HG02938 (cell line): ENCODE results near the gene PACSIN2.
"Not testable (repeated sequence)": the region's sequence is repeated elsewhere in the genome, so short reads cannot be mapped to it uniquely, and the experiment has no call there.

Experiments used
- ATAC-seq: cut with Tn5 transposase; IDR thresholded peaks from one replicate; pipeline ENCODE4 v1.9.1; 2021; ENCODE audit warnings: mild to moderate bottlenecking, moderate library complexity; ENCODE audit not compliant: unreplicated experiment

PACSIN2 gene

GRCh38 chr22:42992886-42993479 lies 22.0 kb downstream of the PACSIN2 start:
- ATAC-seq: no peak

DNA sequence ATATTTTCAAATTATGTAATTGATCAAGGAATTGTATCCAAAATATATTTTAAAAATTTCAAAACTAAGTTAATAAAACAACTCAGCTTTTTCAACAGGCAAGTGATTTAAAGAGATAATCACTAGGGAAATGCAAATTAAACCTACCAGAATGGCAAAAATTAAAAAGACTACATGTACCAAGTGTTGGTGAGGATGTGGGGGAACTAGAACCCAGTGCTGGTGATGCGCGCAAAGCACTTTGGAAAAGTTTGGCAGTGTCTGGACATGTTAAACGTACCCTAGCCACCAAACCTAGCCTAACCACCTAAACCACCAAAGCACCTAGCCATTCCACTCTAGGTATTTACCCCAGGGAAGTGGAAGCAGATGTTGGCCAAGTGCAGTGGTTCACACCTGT lies 22.9 kb downstream of the PACSIN2 start:
- no peak for ATAC-seq

DNA sequence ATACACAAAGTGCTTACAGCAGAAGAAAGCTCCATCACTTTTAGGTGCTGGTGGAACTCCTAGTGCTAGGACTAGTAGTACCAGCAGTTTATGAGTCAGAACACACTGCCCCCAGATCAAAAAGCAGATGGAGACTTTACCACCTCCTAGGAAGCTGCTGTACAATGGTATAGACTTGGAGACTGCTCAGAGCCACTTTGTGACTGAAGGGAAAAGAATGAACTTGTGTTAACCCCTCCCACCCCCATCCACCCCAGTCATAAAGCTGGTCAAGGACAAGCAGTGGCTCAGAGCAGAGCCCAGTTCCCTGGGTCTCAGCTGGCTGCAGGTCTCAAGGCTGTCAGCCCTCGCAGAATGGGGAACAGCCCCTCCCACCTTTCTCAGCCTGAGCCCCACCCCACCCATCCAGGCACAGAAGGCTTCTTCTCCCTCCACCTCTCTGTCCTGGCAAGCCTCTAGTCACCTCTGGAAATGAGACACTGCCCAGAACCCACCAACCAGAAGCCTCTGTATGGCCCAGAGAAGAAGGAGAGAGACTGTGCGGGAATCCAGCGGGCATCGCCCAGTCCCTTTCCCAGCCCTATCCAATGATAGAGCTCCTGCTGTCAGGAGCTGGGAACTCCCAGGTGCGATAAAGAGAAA lies 23.8 kb downstream of the PACSIN2 start:
- ATAC-seq: no peak

DNA sequence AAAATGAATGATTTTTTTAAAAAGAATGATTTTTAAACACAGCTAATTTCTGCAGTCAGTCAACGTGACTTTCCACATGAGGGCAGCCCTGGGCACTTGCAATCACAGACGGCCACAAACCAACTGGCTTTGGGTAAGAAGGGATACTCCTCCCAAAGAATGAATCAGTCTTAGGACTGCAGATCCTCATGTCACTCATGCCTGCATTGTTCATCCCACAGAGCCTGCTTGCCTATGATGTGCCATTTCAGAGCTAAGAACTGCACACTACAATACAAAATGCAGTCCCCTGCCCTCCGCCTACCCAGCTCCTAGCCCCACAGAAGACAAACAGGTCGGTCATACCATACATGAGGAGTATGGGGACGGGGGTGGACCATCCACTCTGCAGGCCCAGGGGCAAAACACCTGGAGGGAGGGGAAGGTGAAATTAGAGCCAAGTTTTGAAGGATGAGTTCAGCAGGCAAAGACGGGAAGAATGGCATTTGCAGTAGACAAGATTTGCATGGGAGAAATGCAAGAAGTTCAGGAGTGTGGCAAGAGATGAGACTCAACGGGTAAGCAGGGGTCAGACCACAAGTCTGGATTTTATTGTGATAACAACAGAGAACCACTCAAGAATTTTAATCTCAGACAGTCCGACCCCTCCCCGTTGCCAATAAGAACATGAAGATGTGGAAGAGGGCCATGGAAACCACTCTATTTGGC lies 24.7 kb downstream of the PACSIN2 start:
- ATAC-seq: no peak

- ATAC-seq: no peak
These were observed 28.8 kb downstream of the PACSIN2 start for GRCh38 chr22:42986115-42986514.

DNA sequence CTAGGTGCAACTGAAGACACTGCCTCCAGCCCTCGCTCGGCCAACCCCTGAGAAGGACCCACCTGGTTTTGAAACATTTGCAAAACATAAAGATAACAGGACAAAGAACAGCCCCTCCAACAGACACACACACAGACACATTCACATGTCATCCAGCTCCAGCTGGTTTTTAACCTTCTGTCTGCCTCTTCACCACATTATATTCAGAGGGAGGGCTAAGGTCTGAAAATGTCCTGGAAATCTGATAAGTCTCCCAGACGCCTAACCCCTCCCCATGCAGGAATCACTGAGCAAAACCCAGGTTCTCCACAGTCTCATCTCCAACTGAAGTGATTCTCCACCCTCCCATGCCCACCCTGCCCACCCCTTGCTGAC lies 29.4 kb downstream of the PACSIN2 start:
- ATAC-seq: no peak

DNA sequence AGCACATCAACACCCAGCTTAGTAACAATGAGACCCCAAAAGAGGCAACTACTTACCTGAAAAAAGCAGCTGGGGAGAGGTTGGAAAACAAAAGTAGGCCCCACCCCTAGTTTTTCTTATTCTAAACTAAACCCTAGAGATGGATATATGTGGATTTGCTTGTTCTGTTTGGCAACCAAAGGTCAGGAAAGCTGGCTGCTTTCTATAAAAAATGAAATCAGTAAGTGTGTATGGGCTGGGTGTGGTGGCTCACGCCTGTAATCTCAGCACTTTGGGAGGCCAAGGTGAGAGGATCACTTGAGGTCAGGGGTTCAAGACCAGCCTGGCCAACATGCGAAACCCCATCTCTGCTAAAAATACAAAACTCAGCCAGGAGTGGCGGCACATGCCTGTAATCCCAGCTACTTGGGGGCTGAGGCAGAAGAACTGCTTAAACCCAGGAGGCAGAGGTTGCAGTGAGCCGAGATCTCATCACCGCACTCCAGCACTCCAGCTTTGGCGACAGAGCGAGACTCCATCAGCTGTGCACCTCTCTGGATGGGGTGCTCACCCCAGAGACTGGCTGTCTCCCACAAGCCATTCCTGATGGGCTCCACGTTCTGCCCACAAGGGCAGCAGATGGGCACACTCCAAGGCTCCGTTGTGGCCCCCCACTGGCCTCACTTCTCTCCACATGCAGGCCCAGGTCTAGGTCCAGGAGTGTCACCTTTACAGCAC lies 30.0 kb downstream of the PACSIN2 start:
- ATAC-seq: no peak

- no peak for ATAC-seq
These were observed 30.6 kb downstream of the PACSIN2 start for GRCh38 chr22:42984397-42984796.

DNA sequence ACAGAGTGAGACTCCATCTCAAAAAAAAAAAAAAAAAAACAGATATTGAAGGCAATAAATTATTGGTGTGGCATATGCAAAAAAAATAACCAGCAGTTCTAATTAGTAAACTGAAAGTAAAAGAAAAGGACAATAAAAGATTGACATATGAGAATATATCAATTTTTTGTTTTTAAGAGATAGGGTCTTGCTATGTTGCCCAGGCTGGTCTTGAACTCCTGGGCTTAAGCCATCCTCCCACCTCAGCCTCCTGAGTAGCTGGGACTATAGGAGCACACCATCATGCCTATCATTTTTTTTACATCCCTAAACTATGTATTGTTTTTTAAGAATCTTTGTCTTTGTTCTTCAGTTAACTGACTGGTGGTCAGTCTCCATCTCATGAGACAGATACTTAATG lies 31.5 kb downstream of the PACSIN2 start:
- no peak for ATAC-seq

- no peak for ATAC-seq
These were observed 35.3 kb downstream of the PACSIN2 start for GRCh38 chr22:42979606-42980005.

DNA sequence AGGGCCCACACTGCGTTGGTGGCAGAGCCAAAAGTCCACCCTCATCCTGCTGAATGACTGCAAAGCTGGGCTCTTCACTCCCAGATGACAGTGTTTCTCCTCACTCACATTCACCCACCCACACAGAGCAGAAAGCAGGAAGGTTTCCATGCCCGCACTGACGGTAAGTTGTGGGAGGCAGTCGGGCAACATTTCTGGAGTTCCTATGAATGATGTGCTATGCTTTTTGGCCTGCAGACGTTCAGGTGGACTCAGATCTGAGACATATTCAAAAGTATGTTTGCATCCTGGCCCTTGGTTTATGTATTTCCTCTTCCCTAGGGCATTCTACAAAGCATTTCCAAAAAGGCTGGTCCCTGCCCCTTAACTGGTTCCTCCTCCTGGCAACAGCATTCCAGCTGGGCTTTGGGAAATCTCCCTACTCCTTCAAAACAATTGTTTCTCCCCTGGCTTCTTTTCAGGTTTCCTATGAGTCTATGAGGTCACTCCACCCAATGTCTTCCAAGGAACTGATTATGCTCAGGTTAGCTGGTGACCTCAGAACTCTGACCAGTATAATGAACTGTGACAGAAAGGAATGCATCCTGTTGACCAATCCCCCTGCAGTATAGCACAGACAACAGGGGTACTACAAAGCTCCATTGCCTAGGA lies 36.4 kb downstream of the PACSIN2 start:
- ATAC-seq: no peak

DNA sequence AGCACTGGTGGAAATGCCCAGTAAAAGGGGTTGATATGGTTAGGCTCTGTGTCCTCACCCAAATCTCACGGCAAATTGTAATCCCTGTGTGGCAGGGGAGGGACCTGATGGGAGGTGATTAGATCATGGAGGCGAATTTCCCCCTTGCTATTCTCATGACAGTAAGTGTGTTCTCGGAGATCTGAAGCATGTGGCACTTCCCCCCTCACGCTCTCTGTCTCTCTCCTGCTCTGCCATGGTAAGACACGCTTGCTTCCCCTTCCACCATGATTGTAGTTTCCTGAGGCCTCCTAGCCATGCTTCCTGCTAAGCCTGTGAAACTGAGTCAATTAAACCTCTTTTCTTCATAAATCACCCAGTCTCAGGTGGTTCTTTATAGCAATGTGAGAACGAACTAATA lies 37.4 kb downstream of the PACSIN2 start:
- ATAC-seq: no peak

- no peak for ATAC-seq
These were observed 38.6 kb downstream of the PACSIN2 start for GRCh38 chr22:42976217-42976933.

- no peak for ATAC-seq
These were observed 40.7 kb downstream of the PACSIN2 start for GRCh38 chr22:42974223-42974622.

DNA sequence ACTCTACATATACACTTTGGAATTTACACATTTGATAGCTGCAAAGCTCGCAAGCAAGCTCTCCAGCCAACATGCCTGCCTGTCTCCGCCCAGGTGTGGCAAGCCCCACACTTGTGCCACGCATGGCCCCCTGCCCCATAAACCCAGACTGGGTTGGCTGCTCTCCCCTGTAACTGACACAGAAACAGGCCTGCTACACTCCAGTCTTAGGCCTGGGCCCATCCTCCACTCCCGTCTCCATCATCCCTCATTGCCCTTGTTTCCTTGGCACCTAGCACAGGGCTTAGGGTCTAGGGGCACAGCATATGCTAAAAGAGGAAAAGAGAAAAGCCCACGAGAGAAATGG lies 41.4 kb downstream of the PACSIN2 start:
- ATAC-seq: no peak

GRCh38 chr22:42972649-42973535 lies 42.1 kb downstream of the PACSIN2 start:
- ATAC-seq: no peak

DNA sequence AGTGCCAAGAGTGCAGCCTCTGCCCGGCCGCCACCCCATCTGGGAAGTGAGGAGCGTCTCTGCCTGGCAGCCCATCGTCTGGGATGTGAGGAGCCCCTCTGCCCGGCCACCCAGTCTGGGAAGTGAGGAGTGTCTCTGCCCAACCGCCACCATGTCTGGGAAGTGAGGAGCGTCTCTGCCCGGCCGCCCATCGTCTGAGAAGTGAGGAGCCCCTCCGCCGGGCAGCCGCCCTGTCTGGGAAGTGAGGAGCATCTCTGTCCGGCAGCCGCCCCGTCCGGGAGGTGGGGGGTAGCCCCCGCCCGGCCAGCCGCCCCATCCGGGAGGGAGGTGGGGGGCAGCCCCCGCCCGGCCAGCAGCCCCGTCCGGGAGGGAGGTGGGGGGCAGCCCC lies 43.5 kb downstream of the PACSIN2 start:
- ATAC-seq: not testable (repeated sequence)

GRCh38 chr22:42970029-42970428 lies 44.9 kb downstream of the PACSIN2 start:
- no peak for ATAC-seq

DNA sequence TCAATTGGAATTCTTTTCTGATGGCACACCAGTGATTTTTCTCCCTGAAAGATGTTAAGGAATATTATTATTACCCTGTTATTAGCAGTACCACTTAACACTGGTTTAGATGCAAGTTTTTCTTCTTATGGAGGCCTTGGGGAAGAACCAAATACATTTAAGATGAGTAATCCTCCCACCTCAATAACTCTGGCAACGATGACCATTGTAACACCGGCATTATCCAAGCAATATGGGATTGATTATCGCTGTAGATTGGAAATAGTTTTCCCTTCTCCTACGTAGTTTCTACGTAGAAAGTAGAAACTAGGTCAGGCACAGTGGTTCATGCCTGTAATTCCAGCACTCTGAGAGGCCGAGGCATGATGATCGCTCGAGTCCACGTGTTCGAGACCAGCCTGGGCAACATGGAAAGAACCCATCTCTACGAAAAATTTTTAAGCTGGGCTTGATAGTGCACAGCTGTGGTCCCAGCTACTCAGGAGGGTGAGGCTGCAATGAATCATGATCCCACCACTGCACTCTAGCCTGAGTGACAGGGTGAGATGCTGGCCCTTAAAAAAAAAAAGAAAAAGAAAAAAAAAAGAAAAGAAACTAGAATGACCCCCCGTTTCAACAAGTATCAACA lies 45.5 kb downstream of the PACSIN2 start:
- ATAC-seq: no peak
